Immature natural killer cell (primary cell): ENCODE data around the gene OR13J1. TPM values are rescaled to one million over a fixed set of nuclear protein-coding genes. Genes with fewer than 3 reads are reported as not detected.

Source experiments
- DNase-seq, 3 donors: peaks; one replicate each; pipeline ENCODE4 v3.0.0; 2022; ENCODE audit warnings: mixed read lengths in 1 of 3
- H3K27ac Mint-ChIP-seq, 6 donors: one replicate each; pipeline ENCODE4 v1.8.0; 2020; ENCODE audit warnings: mixed read lengths in 6 of 6, mild to moderate bottlenecking in 5 of 6, inconsistent platforms in 4 of 6, moderate library complexity in 3 of 6
- H3K27me3 Mint-ChIP-seq, 3 donors: one replicate each; pipeline ENCODE4 v1.8.0; 2020 to 2021; ENCODE audit warnings: low read depth in 3 of 3, mild to moderate bottlenecking in 3 of 3, mixed read lengths in 3 of 3, moderate library complexity in 3 of 3, inconsistent platforms in 1 of 3
- H3K36me3 Mint-ChIP-seq, 3 donors: one replicate each; pipeline ENCODE4 v1.8.0; 2020; ENCODE audit warnings: mixed read lengths in 3 of 3, inconsistent platforms in 2 of 3, mild to moderate bottlenecking in 2 of 3
- H3K4me1 Mint-ChIP-seq, 2 donors: one replicate each; pipeline ENCODE4 v1.8.0; 2020; ENCODE audit warnings: inconsistent platforms in 2 of 2, mild to moderate bottlenecking in 2 of 2, mixed read lengths in 2 of 2, moderate library complexity in 1 of 2
- H3K4me3 Mint-ChIP-seq, 5 donors: one replicate each; pipeline ENCODE4 v1.8.0; 2020; ENCODE audit warnings: mild to moderate bottlenecking in 5 of 5, mixed read lengths in 5 of 5, inconsistent platforms in 3 of 5, moderate library complexity in 3 of 5
- H3K9me3 Mint-ChIP-seq, 6 donors: one replicate each; pipeline ENCODE4 v1.8.0; 2020; ENCODE audit warnings: mild to moderate bottlenecking in 6 of 6, mixed read lengths in 6 of 6, inconsistent platforms in 4 of 6, moderate library complexity in 3 of 6
- polyA plus RNA-seq, 3 donors: library from polyadenylated mRNA; unstranded; fragments of 300-500 nt; fragmentation: Illumina TruSeq; gene quantifications; one replicate each; pipeline ENCODE4 v1.2.3, GENCODE V29; 2021

Gene OR13J1
- polyA plus RNA-seq, 3 donors from 2014 or later, result not detected

GRCh38 chr9:35842020-35842745 is 28.0 kb downstream of the OR13J1 start:
- peaks cover 0 to 5% (median 1%) of the 10 kb centered on the region in 3 donors for H3K27me3 Mint-ChIP-seq
- H3K4me3 Mint-ChIP-seq, result no peak overlapping the region
- H3K27ac Mint-ChIP-seq, result no peak overlapping the region
- peaks cover 13 to 15% of the 10 kb centered on the region in 2 donors for H3K4me1 Mint-ChIP-seq
- H3K9me3 Mint-ChIP-seq, result no peaks in the 10 kb centered on the region
- DNase-seq, result no peak
- H3K36me3 Mint-ChIP-seq, result peaks cover 0 to 4% (median under 1%) of the 10 kb centered on the region in 3 donors

DNA sequence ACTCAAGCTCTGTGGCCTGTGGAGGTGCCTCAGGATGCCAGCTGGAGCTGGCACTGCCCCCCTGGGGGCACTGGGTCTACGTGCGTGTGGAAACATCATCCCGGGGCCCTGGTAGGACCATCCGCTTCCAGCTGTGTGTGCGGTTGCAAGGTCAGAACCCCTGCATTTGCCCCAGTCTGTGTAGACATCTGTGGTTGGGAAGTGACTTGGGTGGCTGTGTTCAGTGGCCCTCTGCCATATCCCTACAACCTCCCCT is 28.6 kb downstream of the OR13J1 start:
- H3K4me3 Mint-ChIP-seq, result no peak overlapping the region
- peaks cover 12 to 13% of the 10 kb centered on the region in 2 donors for H3K4me1 Mint-ChIP-seq
- no peak overlapping the region for H3K27ac Mint-ChIP-seq
- H3K9me3 Mint-ChIP-seq, result no peaks in the 10 kb centered on the region
- DNase-seq, result no peak
- no peaks in the 10 kb centered on the region for H3K36me3 Mint-ChIP-seq
- peaks cover 0 to 5% (median 1%) of the 10 kb centered on the region in 3 donors for H3K27me3 Mint-ChIP-seq

- Mint-ChIP-seq H3K4me3 (no peak overlapping the region), H3K27ac (no peak overlapping the region), H3K9me3 (no peaks in the 10 kb centered on the region), H3K4me1 (peaks cover 12 to 13% of the 10 kb centered on the region in 2 donors), H3K36me3 (no peaks in the 10 kb centered on the region), H3K27me3 (peaks cover 0 to 5% (median 1%) of the 10 kb centered on the region in 3 donors)
- no peak for DNase-seq
These were observed 29.1 kb downstream of the OR13J1 start for GRCh38 chr9:35840881-35841644.

DNA sequence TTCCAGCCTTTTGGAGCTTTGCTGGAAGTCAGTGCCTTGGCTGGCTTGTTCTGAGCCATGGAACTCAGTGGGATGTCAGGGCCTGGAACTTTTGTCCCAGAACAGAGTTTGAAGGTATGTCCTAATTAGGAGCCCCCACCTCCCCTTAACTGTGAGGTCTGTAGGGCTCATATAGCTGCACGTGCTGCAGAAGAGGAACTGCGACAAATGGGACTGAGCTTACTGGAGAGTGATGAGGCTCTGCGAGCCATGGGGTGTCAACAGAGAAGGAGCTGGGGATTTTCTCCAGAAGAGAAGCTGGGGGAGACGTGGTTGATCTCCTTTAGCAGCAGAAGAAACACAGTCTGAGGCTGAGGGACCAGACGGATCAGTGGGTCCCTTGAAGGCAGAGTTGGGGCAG is 30.3 kb downstream of the OR13J1 start:
- H3K4me3 Mint-ChIP-seq, result no peak overlapping the region
- H3K4me1 Mint-ChIP-seq, result peaks cover 4 to 6% of the 10 kb centered on the region in 2 donors
- H3K9me3 Mint-ChIP-seq, result no peaks in the 10 kb centered on the region
- H3K27ac Mint-ChIP-seq, result no peak overlapping the region
- H3K27me3 Mint-ChIP-seq, result peaks cover 0 to 10% (median 1%) of the 10 kb centered on the region in 3 donors
- no peak for DNase-seq
- H3K36me3 Mint-ChIP-seq, result no peaks in the 10 kb centered on the region

- no peaks in the 10 kb centered on the region for H3K4me1 Mint-ChIP-seq
- H3K27me3 Mint-ChIP-seq, result peaks cover 0 to 7% (median 3%) of the 10 kb centered on the region in 3 donors
- no peak overlapping the region for H3K4me3 Mint-ChIP-seq
- no peaks in the 10 kb centered on the region for H3K9me3 Mint-ChIP-seq
- DNase-seq, result no peak
- H3K36me3 Mint-ChIP-seq, result no peaks in the 10 kb centered on the region
- H3K27ac Mint-ChIP-seq, result peak overlapping the region in 1 of 6 donors; percentile 6
These were observed 33.6 kb downstream of the OR13J1 start for GRCh38 chr9:35836595-35836994.

GRCh38 chr9:35835766-35836165 is 34.4 kb downstream of the OR13J1 start:
- Mint-ChIP-seq H3K36me3 (no peaks in the 10 kb centered on the region), H3K4me3 (no peak overlapping the region), H3K27me3 (peaks cover 0 to 7% (median 3%) of the 10 kb centered on the region in 3 donors), H3K9me3 (no peaks in the 10 kb centered on the region), H3K4me1 (no peaks in the 10 kb centered on the region), H3K27ac (no peak overlapping the region)
- DNase-seq, result no peak

GRCh38 chr9:35835216-35835632 is 35.0 kb downstream of the OR13J1 start:
- Mint-ChIP-seq H3K27ac (no peak overlapping the region), H3K4me3 (no peak overlapping the region), H3K9me3 (no peaks in the 10 kb centered on the region), H3K27me3 (peaks cover 0 to 7% (median 3%) of the 10 kb centered on the region in 3 donors), H3K4me1 (peaks cover 0 to 2% of the 10 kb centered on the region in 2 donors), H3K36me3 (no peaks in the 10 kb centered on the region)
- DNase-seq, result no peak

GRCh38 chr9:35834260-35835215 is 35.7 kb downstream of the OR13J1 start:
- H3K27me3 Mint-ChIP-seq, result peaks cover 0 to 7% (median 3%) of the 10 kb centered on the region in 3 donors
- H3K4me1 Mint-ChIP-seq, result peaks cover 4 to 9% of the 10 kb centered on the region in 2 donors
- no peak overlapping the region for H3K4me3 Mint-ChIP-seq
- DNase-seq, result no peak
- no peak overlapping the region for H3K27ac Mint-ChIP-seq
- H3K9me3 Mint-ChIP-seq, result no peaks in the 10 kb centered on the region
- no peaks in the 10 kb centered on the region for H3K36me3 Mint-ChIP-seq

DNA sequence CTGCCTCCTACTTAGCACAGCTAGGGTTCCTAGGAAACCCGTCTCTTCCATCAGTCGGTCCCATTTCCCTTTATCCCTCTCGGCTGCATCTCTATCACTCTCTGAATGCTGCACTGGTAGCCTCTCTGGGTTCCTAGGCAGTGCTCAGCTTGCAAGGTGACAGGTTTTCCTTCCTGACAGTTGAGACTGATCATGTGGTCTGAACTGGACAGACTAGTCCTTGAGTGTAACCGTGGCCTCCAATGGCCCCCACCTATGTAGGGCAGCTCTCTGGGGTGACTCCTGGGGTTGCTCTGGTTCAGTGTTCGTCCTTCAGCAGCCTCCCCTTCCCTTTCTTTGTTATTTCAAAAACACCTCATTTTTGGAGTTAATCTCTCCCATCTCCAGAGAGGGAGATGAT is 37.4 kb downstream of the OR13J1 start:
- Mint-ChIP-seq H3K27ac (peak overlapping the region in 1 of 6 donors; percentile 38), H3K36me3 (no peaks in the 10 kb centered on the region), H3K4me3 (no peak overlapping the region), H3K27me3 (peaks cover 3 to 8% (median 4%) of the 10 kb centered on the region in 3 donors), H3K9me3 (no peaks in the 10 kb centered on the region), H3K4me1 (peaks cover 13 to 21% of the 10 kb centered on the region in 2 donors)
- no peak for DNase-seq

DNA sequence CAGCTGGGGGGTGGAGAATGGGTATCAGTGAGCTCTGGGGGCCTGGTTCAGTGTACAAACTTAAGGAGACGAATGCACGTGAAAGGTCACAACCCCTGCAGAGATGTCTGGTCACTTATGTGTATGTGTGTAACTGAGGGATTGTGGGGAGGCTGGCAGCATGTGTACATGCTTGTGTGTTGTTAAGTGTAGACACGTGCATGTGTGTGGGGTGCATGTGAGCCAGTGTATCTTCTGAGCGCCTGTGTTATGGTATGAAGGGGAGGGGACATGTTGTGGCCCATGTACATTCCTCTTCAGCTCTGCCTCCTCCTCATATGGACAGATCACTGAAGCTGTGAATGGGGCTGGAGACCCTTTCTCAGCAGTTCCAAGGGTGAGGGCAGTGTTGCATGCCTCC is 39.2 kb downstream of the OR13J1 start:
- Mint-ChIP-seq H3K4me3 (peak overlapping the region in 3 of 5 donors; percentile 15 to 53 (median 49)), H3K27me3 (peaks cover 3 to 8% (median 4%) of the 10 kb centered on the region in 3 donors), H3K27ac (peak overlapping the region in 1 of 6 donors; percentile 17), H3K9me3 (no peaks in the 10 kb centered on the region), H3K4me1 (peaks cover 13 to 23% of the 10 kb centered on the region in 2 donors), H3K36me3 (no peaks in the 10 kb centered on the region)
- DNase-seq, result no peak

DNA sequence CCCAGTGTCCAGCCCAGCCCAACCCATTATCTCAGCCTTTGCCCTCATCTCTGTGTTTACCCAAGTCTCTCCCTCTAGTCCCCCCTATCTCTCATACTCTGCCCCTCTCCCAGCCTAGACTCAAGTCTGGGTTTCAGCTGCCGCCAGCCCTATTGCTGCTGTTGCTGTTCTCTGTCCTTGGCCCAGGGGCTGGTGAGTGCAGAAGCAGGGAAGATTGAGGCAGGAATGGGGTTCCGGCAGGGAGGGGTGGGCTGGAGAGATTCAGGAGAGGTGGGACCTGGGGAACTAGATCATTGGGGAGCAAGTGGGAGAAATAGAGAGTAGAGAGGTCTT is 40.5 kb downstream of the OR13J1 start:
- H3K27me3 Mint-ChIP-seq, result peaks cover 3 to 4% (median 4%) of the 10 kb centered on the region in 3 donors
- DNase-seq, result no peak
- H3K27ac Mint-ChIP-seq, result peak overlapping the region; percentile 13 to 93 (median 85)
- no peaks in the 10 kb centered on the region for H3K9me3 Mint-ChIP-seq
- peaks cover 13 to 26% of the 10 kb centered on the region in 2 donors for H3K4me1 Mint-ChIP-seq
- no peaks in the 10 kb centered on the region for H3K36me3 Mint-ChIP-seq
- peak overlapping the region; percentile 75 to 85 (median 83) for H3K4me3 Mint-ChIP-seq

GRCh38 chr9:35829084-35829763 is 41.0 kb downstream of the OR13J1 start, which contains the start of gene TMEM8B:
TMEM8B (plus strand) TSS chr9:35829228; CDS start chr9:35829448, 220 bp downstream.
- peaks cover 13 to 26% of the 10 kb centered on the region in 2 donors for H3K4me1 Mint-ChIP-seq
- H3K27me3 Mint-ChIP-seq, result peaks cover 3 to 4% (median 4%) of the 10 kb centered on the region in 3 donors
- DNase-seq, result peak; percentile 85 to 90 (median 89)
- H3K4me3 Mint-ChIP-seq, result peak within 1 kb of the TSS; percentile 90 to 98 (median 96)
- peak within 1 kb of the TSS; percentile 65 to 95 (median 92) for H3K27ac Mint-ChIP-seq
- no peaks in the 10 kb centered on the region for H3K9me3 Mint-ChIP-seq
- H3K36me3 Mint-ChIP-seq, result no peaks in the 10 kb centered on the region

GRCh38 chr9:35828716-35829083 is 41.5 kb downstream of the OR13J1 start, which contains the start of gene FAM221B:
FAM221B (minus strand) TSS chr9:35828732; CDS start chr9:35826161, 2,571 bp downstream.
- no peak for DNase-seq
- H3K4me1 Mint-ChIP-seq, result peaks cover 13 to 26% of the 10 kb centered on the region in 2 donors
- H3K4me3 Mint-ChIP-seq, result peak within 1 kb of the TSS; percentile 90 to 98 (median 96)
- H3K27ac Mint-ChIP-seq, result peak within 1 kb of the TSS; percentile 65 to 95 (median 92)
- peaks cover 3 to 4% (median 4%) of the 10 kb centered on the region in 3 donors for H3K27me3 Mint-ChIP-seq
- no peaks in the 10 kb centered on the region for H3K36me3 Mint-ChIP-seq
- H3K9me3 Mint-ChIP-seq, result no peaks in the 10 kb centered on the region
